Activated T-cell treated with anti-CD3 and anti-CD28 coated beads for 48 hours (primary cell): ENCODE measurements around the gene RPL12.
"Not testable (repeated sequence)": the region's sequence is repeated elsewhere in the genome, so short reads cannot be mapped to it uniquely, and the experiment has no call there.

Source experiments
- DNase-seq: peaks from one replicate; pipeline ENCODE4 v3.0.0-alpha.2; 2020; ENCODE audit warnings: low read depth

Gene RPL12

DNA sequence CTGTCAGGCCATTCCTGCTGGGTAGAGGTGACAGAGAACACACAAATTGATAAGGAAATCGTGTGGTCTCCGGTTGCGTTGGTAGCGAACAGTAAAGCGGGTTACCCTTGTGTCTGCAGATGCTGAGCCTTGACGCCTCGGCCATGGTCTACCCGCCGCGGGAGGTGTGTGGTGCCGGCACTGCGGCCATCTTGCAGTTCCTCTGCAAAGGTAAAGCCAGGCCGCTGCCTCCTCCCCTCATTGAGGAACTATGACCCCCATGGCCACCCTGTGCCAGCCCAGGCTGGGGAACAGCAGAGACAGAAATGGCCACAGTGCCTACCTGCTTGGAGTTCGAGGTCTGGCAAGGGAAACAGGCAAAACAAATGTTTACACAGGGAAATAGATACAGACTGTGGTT lies 16.4 kb upstream of the RPL12 start:
- DNase-seq, result no peak

DNA sequence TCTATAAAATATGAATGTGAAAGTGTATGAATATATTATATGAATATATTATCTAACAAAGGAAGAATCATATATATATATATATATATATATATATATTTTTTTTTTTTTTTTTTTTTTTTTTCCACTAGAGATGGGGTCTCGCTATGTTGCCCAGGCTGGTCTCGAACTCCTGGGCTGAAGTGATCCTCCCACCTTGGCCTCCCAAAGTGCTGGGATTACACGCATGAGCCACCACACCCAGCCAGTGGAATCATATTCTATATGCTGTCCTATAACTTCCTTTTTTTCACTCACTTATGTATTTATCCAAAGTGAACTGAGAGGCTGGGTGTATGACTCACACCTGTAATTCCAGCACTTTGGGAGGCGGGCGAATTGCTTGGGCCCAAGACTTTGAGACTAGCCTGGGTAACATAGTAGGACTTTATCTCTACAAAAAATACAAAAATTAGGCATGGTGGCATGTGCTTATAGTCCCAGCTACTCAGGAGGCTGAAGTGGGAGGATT lies 15.3 kb upstream of the RPL12 start:
- DNase-seq, result not testable (repeated sequence)

DNA sequence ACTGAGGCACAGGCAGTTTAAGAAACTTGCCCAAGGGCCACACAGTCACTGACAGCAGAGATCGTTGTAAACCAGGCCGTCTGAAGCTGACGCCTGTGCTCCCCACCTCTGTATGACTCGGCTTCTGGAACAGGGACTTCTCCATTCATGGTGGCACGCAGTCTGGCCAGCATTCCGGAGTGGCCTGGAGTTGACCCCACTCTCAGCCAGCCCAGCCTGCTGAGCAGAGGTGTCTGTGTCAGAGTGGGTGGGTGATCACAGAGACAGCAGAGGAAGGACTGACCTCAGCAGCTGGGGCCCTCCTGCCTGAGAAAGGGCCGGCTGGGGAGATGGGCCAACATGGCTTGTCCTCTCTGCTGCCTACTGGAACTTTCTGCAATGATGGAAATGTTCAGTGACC lies 12.7 kb upstream of the RPL12 start:
- DNase-seq, result no peak

DNA sequence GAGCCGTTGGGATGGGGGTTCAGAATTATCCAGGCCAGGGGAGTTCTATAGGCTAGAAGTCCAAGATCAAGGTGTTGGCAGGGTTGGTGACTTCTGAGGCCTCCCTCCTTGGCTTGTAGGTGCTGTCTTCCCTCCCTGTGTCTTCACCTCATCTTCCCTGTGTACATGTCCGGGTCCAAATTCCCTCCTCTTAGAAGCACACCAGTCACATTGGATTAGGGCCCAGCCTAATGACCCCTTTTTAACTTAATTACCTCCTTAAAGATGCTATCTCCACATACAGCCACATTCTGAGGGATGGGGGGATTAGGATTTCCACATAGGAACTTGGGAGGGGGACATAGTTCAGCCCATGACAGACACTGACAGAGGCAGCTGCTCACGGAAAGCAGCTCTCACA lies 12.2 kb upstream of the RPL12 start:
- no peak for DNase-seq

DNA sequence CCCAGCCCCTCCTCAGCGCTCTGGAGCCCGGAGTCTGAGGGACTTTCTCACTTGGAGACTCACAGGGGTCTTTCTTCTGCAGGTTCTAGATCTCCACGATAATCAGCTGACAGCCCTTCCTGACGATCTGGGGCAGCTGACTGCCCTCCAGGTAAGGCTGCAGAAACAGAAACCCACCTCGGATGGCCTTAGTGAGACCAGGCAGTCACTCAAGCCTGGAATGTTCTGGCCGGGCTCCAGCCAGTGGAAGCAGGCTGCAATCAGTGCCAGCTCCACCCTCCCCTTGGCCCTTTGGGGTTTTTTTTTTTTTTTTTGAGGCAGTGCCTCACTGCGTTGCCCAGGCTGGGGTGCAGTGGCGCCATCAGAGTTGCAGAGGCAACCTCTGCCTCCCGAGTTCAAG lies 7.7 kb upstream of the RPL12 start:
- no peak for DNase-seq

DNA sequence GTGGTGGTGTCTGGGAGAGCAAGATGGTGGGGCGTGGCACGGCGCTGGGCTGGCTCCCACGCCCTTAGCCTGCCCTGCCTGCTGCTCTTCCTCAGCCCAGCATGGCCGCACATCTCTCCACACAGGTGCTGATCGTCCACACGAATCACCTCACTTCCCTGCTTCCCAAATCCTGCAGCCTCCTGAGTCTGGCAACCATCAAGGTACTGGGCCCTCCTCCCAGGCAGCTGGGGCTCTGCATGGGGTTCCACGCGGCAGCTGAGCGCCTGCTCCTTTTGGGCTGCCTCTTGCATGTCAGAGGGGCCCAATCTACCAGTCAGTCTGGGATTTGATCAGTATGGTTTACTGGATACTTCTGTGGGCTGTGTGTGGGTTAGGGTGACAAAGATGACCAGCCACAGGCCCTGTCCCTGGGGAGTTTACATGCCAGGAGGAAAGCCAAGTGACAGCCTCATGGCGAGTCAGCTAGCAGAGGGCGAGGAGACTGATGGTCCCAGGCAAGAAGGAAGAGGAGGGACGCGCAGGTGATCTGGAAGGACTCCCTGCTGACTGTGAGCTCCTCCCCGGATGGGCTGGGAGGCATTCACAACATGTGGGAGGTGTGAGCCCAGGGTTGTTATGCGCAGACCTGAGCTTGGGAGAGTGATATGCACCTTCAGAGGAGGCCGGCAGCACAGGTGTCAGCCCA lies 6.1 kb upstream of the RPL12 start:
- no peak for DNase-seq

DNA sequence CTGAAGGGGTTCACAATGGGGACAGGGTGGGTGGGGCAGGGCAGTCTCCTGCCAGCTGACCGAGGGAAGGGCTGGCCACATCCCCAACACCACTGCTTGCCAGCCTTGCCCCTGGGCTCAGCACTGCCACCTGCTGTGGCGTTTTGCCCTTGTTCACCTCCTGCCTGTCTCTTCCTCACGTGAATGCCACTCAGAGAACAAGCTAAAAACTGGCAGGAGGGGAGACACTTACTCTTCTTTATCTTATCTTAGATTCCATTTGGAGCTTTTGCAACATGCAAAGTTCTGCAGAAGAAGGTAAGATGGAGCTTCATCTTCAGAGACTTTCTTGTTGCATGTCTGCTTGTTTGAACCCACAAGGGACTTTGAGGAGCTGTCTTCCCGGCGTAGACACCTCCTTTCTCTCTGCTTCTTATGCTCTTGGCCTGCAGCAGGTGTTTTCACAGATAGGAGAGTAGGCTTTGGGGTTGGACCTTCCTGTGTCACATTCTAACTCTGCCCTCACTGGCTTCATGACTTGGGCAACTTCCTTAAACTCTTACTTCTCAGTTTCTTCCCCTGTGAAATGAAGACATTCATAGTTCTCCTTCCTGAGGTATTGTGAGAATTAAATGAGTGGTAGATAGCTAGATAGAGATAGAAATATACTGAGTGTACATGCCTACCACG lies 4.3 kb upstream of the RPL12 start:
- no peak for DNase-seq

DNA sequence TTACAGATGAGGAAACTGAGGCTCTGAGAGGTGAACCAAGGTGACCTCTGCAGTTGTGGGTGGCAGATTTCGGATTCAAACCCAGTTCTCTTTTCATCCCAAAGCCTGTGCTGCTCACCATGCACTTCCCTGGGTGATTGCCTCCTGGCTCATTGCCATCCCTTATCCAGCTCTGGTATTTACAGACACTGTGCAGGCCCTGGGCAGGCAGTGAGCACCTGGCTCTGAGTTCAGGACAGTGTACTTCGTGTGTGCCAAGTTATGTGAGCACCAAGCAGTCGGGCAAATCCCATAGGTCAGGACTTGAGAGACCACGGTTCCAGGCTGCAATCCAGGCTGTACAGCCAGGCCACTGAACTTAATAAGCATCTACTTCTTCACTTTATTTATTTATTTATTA lies 1.5 kb upstream of the RPL12 start:
- DNase-seq, result no peak

DNA sequence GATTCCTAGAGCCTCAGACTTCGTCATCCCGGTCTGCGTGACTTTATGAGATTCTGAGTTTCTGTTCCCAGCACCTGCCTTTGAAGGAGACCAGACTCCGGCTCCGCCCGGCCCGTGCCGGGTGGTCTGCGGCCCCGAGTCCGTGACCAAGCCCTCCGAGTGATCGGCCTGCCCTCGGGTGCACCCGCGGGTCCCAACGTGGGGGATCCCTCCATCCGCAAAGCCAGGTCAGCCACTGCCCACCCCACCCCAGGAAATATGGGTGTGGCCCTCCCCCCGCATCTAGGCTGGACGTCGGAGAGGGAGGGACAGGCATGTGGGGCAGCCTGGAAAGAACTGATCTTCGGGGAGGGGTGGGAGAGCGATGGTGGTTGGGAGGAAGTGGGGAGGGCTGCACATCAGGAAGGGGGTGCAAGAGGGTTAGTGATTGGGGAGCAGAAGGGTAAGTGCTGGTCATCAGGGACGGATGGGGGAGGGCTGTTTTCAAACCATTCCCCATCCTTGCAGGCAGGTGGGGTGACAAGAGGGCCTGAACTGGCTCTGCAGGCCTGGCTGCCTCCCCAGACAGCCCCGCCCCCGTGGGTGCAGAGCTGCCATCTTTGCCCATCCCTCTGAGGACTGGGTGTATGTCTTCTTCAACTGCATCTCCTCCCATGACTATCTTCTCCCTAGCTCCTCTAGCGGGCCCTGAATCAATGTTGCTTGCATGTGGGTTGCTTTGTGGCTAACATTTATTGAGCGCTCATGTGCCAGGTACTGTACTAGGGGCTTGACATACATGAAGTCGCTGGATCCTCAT lies 851 bp upstream of the RPL12 start:
- DNase-seq, result peak; percentile 60

DNA sequence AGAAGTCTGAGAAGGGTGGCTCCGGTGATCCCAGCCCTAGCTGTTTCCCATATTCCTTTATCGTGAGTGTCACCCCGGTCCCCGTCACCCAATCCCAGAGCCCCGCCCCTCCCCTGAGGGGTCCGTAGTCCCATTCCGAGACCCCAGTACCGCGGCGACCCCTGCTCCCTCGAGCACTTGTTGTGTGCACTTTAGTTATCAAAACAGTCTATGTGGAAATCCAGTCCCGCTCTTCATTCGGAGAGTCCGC lies 327 bp upstream of the RPL12 start:
- DNase-seq, result no peak

DNA sequence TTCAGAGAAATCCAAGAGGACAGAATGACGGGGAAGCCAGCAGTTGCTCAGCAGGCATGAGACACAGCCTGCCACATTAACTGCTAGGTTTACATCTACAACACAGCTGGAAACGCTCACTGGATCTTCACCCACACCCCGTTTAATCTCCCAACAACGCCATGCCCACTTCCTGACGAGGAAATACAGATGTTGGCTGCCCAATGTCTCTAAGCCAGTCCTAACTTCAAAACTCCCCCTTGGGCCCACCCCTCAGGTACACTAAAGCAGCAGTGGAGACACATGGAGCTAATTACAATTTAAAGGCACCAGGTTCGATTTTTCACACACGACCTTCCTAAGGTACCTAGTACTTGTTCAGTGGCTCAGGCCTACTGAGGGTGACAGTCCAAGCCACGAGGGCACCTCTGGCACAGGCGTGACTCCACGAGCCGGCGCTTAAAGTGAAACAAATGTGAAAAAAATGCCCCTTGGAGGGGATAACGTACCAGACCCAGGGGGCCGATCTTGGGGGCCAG lies 904 bp downstream of the RPL12 start:
- no peak for DNase-seq

DNA sequence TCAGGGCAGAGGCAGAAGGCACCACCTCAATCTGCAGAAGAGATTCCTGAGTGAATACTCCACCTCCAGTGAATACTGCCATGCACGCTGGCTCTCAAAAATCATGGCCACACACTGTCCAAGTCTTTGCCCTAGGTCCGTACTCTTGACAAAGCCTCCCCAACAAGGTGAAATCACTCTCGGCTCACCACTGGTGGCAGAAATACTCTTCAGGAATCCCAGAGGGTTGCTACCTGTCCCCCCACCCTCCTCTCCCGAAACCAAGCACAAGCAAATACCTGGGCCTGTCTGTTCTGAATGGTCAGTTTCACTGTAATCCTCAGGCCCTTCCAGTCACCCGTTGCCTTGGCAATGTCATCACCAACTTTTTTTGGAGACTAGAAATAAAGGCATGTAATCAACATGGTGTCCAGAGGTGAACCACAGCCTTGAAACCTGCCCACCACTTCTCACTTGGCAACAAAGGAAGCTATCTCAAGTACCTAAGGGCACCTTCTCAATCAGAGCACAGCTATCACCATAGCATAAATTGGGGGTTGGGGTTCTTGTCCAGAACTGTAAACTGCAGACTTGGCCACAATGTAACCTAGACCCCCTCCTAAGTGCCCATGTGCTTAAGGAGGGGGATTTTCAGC lies 1.8 kb downstream of the RPL12 start:
- DNase-seq, result no peak

DNA sequence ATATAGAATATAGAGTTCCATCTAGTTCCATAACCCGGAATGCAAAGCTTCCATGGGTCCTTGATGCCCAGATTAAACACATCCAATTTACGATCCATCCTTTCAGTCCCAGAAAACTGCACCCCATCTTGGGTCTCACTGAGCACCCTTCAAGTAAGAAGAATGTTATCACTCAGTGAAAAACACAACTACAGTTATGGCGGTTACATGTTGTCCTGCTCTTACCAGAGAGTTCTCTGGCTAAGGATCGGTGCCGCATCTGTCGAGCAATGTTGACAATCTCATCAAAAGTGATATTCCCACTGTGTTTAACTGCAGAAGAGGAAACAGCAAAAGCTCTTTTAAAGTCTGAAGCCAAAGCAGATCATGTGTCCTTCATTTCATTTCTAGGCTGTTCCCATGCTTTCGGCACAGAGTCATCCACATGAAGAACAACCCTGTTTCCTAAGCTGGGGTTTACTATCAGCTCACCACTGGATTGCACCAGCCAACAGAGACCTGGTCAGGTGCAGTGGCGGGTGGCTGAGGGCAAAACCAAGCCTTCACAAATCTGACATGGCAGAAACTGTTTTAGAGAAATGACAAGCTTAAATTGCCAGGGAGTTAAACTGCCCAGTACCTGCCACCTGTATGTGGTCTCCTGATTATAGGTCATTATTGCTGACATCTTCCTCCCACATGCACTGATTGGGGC lies 2.9 kb downstream of the RPL12 start:
- no peak for DNase-seq

DNA sequence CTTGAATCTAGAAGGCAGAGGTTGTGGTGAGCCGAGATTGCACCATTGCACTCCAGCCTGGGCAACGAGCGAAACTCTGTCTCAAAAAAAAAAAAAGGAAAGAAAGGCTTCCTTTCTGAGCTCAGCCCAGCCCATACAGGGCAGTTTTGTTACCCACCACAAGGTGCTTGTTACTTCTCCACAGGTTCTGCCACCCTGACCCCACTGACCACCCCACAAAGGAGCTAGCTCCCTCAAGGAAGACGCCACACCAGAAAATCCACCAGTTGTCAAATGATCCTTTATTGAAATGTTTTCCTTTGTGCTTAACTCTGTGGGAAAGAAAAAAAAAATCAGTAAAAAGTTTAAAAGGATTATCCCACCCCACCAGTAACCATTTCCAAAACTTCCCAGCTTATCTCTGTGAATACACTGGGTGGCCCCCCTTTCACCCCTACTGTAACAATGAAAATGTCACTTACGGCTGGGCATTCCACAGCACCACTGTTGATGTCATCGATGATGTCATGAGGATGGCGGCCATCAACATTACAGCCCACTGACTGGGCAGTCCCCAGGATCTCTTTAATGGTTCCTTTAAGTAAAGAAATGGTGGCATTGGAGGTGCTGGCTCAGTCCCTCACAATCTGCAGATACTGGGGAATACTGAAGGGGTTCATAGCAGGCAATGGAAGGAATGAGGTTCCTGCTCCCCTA lies 3.6 kb downstream of the RPL12 start:
- DNase-seq, result no peak

DNA sequence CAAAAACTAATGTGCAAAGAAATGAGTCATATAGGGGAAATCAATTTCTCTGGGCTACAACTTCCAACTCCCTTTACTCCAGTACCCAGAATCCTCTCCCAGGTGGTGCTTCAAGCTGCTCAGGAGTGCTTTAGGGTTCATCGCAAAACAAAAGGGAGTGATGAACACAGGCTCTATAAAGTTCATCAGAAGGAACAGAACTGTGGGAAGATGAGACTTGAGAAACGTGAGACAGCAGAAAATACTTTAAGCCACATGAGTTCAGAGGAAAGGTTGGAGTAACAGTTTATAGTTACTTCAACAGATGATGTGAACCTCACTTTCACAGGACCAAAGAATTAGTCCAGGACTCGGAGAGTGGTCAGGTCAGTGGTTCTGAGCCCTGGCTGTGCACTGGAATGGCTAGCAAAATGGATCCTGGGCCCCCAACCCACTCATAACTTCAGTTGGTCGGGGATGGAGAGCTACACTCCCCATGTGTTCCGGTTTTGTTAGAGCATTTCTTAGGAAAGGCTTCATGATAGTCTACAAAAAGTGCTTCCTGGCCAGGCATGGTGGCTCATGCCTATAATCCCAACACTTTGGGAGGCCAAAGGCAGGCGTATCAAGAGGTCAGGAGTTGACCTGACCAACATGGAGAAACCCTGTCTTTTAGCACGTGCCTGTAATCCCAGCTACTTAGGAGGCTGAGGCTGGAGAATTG lies 4.3 kb downstream of the RPL12 start:
- no peak for DNase-seq

DNA sequence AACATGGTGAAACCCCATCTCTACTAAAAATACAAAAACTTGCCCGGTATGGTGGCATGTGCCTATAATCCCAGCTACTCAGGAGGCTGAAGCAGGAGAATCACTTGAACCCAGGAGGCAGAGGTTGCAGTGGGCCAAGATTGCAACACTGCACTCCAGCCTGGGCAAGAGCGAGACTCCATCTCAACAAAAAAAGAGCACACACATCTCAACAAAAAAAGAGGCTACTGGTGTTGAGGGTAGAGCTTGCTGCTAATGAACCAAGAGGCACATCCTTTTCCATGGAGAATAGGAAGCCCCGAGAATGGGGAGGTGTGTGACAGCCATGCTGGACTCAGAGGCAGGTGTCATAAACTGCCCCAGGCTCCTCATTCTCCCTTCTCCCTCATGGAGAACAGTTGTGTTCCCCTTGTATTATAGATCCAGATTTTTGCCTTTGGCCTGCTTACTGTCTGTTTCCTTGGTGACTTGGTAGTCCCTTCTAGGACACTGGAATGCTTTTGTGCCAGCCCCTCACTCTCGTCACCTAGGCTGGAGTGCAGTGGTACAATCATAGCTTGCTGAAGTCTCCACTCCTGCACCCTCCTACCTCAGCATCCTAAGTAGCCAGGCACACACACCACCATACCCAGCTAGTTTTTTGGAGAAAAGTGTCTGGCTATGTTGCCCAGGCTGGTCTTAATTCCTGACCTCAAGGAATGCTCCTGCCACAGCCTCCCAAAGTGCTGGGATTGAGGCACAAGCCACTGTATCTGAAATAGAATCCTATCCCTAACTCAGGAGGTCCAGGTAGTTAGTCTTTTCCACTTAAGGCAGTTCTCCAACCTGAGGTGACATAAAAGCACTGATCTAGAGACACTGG lies 5.1 kb downstream of the RPL12 start:
- no peak for DNase-seq

DNA sequence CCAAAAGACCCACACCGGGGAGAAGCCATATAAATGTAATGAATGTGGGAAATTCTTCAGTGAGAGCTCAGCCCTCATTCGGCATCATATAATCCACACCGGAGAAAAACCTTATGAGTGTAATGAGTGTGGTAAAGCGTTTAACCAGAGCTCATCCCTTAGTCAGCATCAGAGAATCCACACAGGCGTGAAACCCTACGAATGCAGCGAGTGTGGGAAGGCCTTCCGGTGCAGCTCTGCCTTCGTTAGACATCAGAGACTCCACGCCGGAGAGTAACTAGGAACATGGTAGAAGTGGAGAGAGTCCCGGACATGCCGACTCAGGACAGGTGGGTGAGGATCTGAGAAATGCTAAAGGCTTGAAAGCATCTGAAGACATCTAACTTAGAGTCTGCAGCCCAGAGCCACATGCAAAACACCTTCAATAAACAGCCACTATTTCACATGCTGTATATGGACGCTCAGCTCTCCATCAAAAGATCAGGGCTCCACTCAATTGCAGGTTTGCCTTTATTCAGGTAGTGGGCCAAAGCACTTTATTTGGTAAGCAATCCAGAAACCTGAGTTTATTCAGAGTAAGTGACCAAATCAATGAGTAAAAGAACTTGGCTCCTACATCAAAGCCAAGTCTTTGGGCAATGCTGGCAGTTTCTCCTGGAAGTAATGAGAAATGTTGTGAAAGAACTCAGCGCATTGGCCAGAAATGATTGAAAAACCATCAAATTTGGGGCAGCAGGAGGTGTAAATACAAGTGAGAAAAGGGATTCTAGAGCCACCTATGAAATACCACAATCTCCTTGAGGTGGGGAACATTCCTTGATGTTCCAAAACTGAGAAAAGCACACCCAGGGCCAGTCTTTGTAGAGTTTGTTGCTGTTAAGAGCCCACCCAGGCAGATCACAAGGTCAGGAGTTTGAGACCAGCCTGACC lies 6.0 kb downstream of the RPL12 start:
- DNase-seq, result no peak

DNA sequence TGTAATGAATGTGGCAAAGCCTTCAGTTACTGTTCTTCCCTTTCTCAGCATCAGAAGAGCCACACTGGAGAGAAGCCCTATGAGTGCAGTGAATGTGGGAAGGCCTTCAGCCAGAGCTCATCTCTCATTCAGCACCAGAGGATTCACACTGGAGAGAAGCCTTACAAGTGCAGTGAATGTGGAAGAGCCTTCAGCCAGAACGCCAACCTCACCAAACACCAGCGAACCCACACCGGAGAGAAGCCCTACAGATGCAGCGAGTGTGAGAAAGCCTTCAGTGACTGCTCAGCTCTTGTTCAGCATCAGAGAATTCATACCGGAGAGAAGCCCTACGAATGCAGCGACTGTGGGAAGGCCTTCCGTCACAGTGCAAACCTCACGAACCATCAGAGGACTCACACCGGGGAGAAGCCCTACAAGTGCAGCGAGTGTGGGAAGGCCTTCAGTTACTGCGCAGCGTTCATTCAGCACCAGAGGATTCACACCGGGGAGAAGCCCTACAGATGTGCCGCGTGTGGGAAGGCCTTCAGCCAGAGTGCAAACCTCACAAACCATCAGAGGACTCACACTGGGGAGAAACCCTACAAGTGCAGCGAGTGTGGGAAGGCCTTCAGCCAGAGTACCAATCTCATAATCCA lies 6.8 kb downstream of the RPL12 start:
- no peak for DNase-seq
